TTC549 (cell line): ENCODE results near the gene RNF34.
A peak's percentile ranks its signal among the peaks of the same experiment; 100 is the strongest.
"Not testable (repeated sequence)": the region's sequence is repeated elsewhere in the genome, so short reads cannot be mapped to it uniquely, and the experiment has no call there.

ENCODE experiments used
- FAIRE-seq: peaks from 2 replicates; lab custom pipeline; 2012; peaks lifted over from hg19 to GRCh38; lab: Jason Lieb, UNC

The RNF34 gene

GRCh38 chr12:121399391-121400331 lies at the start of gene RNF34:
Gene RNF34, plus strand, starts transcription at chr12:121400118. Its CDS starts 95 bp downstream, at chr12:121400213.
- FAIRE-seq = peak; percentile 66

GRCh38 chr12:121351820-121352681 lies 47.9 kb upstream of the RNF34 start, which contains the start of gene ANAPC5:
Gene ANAPC5, minus strand, starts transcription at chr12:121352411. Its CDS starts 71 bp downstream, at chr12:121352340.
- peak; percentile 69 for FAIRE-seq

- FAIRE-seq = no peak
Observed at GRCh38 chr12:121352682-121353018, 47.3 kb upstream of the RNF34 start.

- no peak for FAIRE-seq
Observed at GRCh38 chr12:121355818-121356217, 44.1 kb upstream of the RNF34 start.

- no peak for FAIRE-seq
Observed at GRCh38 chr12:121356657-121357056, 43.3 kb upstream of the RNF34 start.

- no peak for FAIRE-seq
Observed at GRCh38 chr12:121357331-121357730, 42.6 kb upstream of the RNF34 start.

- FAIRE-seq = no peak
Observed at GRCh38 chr12:121358073-121358472, 41.8 kb upstream of the RNF34 start.

- FAIRE-seq = no peak
Observed at GRCh38 chr12:121364683-121365121, 35.2 kb upstream of the RNF34 start.

GRCh38 chr12:121365416-121366062 lies 34.4 kb upstream of the RNF34 start:
- no peak for FAIRE-seq

- no peak for FAIRE-seq
Observed at GRCh38 chr12:121366063-121366459, 33.9 kb upstream of the RNF34 start.

- no peak for FAIRE-seq
Observed at GRCh38 chr12:121371404-121371803, 28.5 kb upstream of the RNF34 start.

- no peak for FAIRE-seq
Observed at GRCh38 chr12:121373755-121374154, 26.2 kb upstream of the RNF34 start.

GRCh38 chr12:121374336-121374735 lies 25.6 kb upstream of the RNF34 start:
- FAIRE-seq = not testable (repeated sequence)

GRCh38 chr12:121374945-121375584 lies 24.9 kb upstream of the RNF34 start:
- not testable (repeated sequence) for FAIRE-seq

GRCh38 chr12:121376754-121377697 lies 22.9 kb upstream of the RNF34 start:
- no peak for FAIRE-seq

- FAIRE-seq = no peak
Observed at GRCh38 chr12:121378736-121379135, 21.2 kb upstream of the RNF34 start.

- FAIRE-seq = no peak
Observed at GRCh38 chr12:121379945-121380344, 20.0 kb upstream of the RNF34 start.

GRCh38 chr12:121383601-121384021 lies 16.3 kb upstream of the RNF34 start:
- no peak for FAIRE-seq

- not testable (repeated sequence) for FAIRE-seq
Observed at GRCh38 chr12:121384891-121385290, 15.0 kb upstream of the RNF34 start.

GRCh38 chr12:121388421-121388981 lies 11.4 kb upstream of the RNF34 start:
- no peak for FAIRE-seq
